CD4-positive, alpha-beta T cell treated with Interferon alpha-2 for 1 hour (primary cell): ENCODE results near the gene SLC30A2.

Experiments
- DNase-seq, 2 donors: peaks; one replicate each; pipeline ENCODE4 v3.0.0-alpha.2; 2020 to 2022

Gene SLC30A2

DNA sequence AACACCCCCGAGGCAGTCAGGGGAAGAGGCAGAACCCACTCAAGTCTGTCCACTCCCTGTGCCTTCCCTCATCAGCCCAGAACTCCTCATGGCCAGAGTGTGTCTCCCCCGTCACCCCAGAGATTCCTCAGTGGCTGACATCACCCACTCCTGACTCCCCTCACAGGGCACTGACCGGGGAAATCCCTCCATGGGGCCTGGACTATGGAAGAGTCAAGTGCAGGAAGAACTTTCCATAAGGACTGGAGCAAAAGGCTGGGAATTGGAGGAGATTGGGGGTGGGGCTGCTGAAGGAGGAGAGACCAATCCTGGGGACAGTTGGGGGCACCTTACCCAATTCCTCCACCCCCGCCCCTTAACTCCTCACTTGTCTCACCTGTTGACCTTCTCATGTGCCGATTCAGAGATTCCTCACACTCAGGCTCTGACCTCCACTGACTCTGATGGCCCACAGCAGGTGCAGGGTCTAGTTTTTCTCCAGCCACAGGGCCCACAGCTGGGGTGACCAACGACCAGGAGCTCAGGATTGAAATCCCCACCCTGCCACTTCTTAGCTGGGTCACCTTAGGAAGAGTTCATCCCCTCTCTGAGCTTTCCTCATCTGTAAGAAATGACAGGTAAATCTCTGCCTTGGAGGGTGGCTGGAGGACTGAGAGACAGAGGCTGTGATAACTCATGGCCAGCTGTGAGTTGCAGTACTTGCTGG, 24.8 kb downstream of the SLC30A2 start:
- no peak for DNase-seq

DNA sequence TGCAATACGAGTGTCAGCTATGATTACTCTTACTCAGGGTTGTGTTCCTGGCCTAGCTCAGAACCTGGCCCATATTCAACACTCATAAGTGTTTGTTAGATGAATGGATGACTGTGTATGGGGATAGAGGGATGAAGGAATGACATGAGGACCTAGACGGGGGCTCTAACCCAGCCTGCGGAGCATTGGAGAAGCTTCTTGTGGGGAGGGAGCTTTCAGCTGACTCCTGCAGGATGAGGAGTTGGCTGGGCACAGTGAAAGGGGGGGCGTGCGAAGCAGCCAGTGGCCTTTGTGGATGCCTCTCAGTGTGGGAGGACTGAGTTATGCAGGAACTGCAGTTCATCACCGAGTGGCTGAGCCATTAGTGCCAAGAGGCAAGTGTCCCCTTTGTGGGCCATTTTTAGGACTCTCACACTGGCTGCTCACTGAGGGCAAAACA, 25.6 kb downstream of the SLC30A2 start:
- no peak for DNase-seq

DNA sequence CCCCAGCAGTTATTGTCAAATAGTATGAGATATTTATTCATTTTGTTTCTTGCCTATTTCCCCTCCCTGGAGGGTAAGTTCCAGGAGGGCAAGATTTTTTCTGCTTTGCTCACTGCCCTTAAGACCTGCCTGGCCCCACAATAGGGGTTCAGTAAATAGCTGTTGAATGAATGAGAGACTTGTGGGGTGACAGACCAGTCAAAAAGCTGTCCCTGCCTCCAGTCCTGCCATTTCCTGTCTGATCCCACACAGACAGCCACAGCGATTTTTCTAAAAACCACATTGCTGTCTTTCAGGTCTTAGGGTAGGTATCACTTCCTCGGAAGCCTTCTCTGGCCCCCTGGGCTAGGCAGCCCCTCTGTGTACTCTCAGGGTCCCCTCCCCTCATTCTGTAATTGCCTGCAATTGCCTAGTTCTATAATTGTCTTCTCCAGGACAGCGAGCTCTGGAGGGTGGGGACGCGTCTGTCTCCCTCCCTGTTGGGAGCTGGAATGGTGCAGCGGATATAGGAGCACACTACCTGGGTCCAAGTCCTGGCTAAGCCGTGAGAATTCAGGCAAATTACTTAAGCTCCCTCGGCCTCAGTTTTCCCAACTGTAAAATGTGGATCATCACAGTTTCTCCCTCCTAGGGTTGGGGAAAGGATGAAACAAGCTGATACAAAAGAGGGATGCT, 26.1 kb downstream of the SLC30A2 start:
- no peak for DNase-seq

DNA sequence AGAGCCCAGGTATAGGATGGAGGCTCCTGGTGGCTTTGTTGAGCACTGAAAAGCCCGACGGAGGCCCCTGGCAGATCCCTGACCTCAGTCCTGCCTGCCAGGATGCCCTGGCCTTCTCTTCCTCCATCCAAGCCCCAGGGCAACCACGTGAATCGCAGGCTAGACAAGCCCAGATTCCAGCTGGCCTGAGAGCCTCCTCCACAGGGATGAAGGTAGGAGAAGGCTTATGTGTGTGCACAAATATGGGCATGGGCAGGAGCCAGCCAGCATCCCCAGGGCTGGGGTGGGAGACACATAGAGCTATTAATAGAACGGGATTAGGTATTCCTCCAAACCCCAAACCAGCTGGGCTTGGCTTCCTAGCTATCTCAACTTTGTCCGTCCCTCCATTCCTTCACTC, 28.3 kb downstream of the SLC30A2 start:
- no peak for DNase-seq

DNA sequence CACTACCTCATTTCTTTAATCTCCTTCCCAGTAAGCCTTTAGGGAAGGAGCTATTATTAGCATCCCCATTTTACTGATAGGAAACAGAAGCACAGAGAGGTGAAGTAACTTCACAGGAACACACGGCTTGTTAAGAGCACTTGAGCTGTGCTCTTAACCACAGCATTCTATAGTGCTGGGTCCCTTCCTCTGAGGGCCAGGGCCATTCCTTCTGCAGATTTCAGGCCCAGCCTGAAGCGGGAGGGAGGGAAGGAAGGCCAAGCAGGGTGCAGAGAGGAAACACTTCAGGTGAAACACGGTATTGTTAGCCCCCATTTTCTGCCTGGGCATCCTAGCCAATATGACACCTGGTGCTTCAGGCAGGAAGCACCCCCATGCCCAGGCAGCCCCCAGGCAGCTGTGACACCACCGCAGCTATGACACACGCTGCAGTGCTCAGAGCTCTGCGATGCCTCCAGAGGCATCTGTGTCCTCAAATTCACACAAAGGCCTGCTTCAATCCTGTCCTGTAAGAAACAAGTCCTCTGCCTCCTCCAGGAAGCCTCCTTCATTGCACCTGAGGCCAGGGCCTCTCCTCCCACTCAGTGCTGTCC, 28.9 kb downstream of the SLC30A2 start:
- no peak for DNase-seq

DNA sequence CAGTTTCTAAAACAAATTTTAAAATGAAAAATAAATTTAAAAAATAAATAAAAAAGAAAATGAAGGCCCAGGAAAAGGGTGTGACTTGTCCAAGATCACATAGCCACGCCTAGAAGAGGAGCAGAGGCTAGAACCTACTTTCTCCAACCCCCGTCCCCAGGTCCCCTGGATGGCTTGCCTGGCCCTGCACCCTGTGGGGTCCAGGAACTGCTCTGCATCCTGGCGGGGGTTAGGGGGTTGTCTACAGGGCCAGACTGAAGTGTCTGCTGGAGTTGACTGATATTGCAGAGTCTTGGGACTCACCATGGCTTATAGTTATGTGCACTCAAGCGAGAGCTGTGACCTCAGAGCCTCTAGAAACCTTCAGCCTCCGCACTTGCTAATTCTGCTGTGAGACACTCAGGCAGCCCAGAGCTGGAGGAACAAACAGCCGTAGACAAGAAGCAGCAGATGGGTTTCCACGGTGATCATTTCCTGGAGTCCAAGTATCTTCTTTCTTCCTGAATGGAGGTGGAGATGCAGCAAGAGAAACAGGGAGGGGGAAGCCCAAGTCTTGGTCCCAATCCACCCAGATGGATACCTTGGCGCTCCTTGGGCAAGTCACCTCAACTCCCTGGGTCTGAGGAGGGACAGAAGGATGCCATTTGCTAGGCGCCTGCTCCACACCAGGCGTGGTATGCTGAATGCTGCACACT, 29.5 kb downstream of the SLC30A2 start:
- no peak for DNase-seq

DNA sequence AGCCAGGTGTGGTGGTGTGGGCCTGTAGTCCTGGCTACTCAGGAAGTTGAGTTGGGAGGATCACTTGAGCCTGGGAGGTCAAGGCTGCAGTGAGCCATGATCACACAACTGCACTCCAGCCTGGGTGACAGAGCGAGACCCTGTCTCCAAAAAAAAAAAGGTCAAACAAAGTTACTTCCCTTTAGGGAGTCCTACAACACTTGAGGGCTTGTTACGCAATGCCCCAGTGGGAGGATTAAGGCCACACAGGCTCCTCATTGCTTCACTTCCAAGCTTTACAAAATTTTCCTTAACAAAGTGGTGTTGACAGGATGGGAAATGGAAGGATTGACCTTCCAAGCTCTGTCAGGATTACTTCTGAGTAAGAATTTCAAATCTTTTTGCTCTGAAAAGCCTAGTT, 30.6 kb downstream of the SLC30A2 start:
- DNase-seq: peak in 1 of 2 donors; percentile 24

DNA sequence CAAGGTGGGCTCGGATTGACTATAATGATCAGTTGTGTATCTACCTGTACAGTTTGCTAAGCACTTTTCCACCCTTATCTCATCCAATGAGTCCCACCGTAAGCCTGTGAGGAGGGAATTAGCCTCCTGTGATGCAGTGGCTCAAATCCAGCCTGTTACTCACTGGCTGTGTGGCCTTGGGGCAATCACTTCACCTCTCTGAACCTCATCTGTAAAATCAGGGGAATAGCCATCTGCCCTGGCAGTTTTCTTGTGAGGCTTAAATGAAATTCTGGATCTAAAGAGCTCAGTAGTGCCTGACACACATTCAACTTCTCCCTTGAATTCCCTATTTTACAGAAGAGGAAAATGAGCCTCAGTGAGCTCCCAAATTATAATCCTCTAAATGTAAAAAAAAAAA, 31.7 kb downstream of the SLC30A2 start:
- DNase-seq: no peak

DNA sequence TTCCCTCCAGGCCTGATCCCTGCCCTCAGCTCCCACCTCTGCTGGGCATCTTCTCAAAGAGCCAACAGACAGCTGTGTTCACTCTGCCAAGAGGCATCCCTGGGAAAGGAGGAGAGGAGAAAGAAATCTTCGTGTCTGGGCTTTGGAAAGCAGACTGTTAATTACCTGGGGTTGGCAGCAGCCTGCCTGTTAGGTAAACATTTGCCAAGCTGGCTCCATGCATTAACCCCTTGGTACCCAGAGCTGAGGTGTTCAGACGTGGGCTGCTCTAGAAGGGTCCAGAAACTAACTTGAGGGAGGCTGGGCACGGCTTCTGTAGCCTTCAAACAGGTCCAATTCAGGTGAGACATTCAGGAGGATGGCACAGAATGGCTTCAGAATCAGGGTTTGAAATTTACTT, 33.1 kb downstream of the SLC30A2 start:
- no peak for DNase-seq

DNA sequence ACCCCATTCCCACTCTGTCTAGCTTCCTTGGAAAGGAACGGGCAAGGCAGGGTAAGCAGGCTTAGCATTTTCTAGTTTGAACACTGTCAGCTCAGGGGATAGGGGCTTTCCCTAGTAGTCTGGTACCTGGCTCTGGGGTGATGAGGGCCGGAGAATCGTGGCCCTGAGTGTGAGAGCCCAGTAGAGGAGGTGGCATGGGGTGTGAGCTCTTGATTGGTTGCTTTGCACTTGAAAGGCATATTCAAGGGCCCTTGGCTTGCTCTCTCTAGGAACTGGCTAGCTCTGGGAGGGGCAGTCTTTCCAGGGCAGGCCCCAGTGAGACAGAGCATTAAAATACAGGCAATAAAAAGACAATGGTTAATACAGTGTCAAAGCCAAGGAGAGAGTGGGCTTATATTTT, 35.1 kb downstream of the SLC30A2 start:
- no peak for DNase-seq

DNA sequence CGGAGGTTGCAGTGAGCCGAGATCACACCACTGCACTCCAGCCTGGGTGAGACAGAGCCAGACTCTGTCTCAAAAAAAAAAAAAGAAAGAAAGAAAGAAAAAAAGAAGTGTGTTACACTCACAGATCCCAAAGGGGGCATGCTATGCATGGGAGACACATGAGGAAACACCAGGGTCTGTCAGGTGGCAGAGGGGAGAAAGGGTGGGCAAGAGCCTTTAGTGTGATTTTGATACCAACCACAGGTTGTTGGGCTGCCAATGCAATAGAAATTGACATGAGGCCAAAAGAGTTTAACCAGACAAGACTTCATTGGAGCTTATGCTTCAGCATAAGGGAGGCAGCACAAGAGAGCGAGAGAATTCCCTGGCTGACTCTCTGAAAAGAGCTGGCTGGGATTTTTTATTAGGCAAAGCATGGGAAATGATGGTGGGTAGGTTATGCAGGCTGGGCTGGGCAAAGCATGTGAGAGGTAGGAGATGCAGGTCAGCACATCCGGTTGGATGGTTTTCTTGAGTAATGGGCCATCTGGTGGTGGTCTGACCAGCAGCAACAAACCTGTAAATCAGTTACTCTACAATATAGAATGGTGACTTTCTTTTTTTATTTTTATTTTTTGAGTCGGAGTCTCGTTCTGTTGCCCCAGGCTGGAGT, 36.0 kb downstream of the SLC30A2 start:
- DNase-seq: no peak

DNA sequence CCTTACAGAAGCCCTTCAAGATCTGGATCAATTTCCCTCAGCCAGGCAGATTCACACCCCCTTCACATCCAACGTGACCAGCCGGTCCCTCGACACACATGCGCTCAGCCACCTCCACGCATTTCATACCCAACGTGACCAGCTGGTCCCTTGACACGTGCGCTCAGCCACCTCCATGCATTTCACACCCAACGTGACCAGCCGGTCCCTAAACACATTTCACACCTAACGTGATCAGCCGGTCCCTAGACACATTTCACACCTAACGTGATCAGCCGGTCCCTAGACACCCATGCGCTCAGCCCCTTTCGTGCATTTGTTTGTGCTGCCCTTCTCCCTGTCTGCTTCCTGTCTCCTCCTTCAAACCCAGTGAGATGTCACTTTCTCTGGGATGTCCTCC, 39.2 kb downstream of the SLC30A2 start:
- no peak for DNase-seq

DNA sequence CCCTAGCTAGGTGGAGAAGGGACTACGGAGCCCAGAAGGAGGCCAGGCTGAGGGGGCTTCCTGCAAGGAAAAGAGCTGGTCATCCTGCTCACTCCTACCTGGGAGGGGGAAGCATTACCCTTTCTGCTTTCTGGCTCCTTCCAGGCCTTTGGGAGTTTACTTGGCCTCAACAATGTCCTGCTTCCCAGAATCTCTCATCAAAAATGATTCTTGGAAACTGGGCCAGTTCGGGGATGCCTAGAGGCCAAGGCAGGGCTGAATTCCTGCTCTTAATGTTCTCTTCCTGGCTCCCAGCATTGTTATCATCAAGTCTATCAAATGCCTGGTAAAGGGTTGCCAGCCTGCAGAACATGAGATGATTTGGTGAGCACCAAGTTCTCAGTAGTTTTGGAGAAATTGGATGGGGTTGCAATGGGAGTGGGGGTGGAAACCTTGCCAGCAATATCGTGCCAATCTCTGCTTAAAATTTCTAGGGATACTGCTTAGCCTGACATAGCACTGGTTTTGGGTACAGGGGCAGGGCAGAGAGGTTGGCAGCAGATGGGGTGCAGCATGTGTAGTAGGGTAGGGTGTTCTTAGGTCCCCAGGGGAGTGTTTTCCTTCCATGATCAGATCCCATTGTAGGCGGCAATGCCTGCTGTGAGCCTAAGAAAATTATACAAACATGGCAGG, 40.3 kb downstream of the SLC30A2 start:
- DNase-seq: no peak

DNA sequence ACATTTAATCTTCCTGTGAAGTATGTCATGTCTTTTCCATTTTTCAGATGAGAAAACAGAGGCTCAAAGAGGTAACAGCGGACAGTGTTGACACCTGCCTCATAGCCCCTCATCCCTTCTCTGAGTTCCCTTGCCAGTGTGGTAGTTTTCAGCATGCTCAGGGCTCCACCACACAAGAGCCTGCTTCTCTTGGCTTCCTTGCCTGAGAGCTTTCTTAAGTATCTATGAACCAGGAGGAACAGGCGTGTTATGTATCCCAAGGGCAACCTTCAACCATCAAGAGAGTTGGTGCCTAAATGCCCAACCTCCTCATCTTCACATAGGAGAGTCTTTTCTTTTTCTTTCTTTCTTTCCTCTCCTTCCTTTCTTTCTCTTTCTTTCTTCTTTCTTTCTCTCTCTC, 42.2 kb downstream of the SLC30A2 start:
- DNase-seq: no peak

DNA sequence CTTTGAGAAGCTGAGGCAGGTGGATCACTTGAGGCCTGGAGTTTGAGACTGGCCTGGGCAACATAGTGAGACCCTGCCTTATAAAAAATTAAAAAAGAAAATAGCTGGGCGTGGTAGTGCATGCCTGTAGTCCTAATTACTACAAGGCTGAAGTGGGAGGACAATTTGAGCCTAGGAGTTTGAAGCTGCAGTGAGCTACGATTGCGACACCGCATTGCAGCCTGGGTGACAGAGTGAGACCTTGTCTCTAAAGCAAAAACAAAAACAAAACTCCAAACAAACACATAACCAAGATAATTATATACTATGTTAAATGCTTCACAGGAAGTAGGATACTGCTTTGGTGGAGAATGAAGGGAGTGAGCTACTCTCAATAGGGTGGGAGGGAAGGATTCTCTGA, 42.7 kb downstream of the SLC30A2 start:
- no peak for DNase-seq

DNA sequence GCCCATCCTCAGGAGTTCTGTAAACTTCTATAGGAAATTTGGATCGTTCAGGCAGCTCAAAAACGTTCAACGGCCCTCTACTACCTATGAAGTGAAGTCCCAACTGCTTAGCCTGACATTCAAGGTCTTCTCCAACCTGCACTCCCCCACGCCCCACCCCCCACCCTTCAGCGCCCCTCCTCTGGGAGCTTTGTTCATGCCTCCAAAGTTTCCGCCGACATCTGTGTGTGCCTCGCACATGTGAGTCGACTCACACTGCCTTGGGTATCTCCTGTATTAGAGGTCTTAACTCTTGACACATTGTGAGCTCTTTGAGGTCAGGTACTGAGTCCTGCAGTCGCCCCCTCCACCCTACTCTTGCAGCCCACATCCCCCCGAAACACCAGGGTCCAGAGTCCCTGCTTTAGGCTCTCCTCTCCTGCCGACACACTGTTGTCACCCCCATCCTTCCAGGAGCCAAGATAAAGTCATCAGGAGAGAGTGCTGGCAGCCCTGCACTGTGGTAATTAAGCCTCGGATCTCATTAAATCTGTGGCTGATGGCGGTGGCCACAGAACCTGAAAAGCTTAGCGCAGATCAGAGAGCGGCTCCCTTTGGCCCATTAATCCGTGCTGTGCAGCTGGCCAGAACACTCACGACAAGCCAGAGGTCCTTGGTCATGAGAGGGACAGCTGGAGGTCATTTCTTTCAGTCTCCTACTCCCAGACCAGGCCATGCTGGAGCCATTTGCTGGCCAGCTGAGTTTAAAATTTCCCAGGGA, 46.7 kb downstream of the SLC30A2 start:
- no peak for DNase-seq

DNA sequence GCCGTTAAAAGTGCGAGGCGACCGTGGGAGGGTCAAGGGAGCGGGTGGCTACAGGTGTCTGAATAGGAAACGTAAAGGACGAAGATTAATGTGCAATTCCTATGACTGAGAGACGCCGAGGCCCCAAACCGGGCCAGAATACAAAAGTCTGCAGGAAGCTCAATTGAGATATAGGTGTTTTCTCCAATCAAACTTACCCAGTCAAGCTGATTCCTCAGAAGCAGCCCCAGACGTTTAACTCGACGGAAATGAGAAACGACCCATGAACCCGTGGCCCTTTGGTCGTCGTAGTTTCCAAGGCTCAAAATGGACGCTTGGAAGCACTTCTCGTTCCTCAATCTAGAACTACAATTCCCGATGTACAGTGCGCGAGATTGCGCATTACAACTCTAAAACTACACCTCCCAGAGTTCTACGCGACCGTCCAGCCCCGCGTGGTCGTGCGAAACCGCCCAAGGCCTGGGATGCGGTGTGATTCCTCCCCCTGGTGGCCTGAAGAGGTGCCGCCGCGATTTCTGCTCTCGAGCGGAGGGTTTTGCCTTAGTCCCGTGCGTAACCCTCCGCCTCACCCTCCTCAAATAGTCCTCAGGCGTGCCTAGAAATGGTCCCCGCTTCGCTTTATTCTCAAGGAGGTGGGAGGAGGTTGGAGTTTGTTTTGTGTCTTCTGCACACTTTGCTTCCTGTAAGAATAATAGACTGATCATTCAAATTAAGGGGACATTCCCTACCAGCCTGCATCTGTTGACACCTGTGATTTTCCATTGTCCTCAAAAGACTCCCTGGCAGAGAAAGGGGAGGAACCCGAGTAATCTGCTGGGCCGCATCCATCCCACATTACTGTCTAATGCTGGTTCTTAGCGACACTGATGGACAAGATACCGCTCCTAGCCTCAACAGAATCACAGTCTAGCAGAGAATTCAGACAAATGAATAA, 47.8 kb downstream of the SLC30A2 start, which contains the start of gene PAFAH2:
TSS of gene PAFAH2 (minus strand) at position 236 of the 934 bp plus-strand sequence. CDS start 7,247 bp downstream, outside the sequence.
- DNase-seq: peak; percentile 98 to 99

DNA sequence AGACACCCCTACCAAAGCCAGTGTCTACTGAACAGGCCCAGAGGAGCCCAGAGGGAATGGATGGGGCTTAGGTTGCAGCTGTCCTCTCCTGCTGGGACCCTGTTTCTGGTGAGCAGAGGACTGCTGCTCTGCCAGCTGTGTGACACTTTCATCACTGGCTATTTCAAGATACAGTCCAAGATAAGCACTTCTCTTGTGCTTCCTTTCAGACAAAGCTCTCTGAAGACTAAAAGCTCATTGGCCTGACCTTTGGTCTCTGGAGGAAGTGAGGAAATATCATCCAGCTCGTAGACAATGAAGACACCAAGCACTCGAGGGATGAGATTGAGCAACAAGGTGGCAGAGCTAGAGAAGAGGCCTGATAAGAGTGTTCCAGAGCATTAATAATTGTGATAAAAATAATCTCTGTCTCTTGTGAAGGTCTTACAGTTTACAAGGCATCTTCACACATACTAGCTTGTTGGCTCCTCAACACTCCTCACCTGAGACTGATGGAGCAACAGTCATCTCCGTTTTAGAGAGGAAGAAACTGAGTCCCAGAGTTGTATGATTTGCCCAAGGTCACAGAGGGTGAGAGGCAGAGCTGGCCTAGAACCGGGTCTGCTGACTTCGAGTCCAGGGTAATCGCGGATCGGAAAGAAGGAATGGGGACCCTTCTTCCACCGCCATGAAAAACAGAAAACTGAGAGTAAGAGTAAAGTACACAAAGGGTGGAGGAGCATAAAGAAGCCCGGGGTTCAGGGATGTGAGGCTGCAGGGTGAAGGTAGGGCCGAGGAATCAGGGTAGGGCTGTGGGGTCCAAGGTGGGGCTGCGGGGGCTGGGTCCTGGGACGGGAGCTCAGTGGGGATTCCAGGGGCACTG, 48.7 kb downstream of the SLC30A2 start:
- DNase-seq: peak; percentile 30 to 32

DNA sequence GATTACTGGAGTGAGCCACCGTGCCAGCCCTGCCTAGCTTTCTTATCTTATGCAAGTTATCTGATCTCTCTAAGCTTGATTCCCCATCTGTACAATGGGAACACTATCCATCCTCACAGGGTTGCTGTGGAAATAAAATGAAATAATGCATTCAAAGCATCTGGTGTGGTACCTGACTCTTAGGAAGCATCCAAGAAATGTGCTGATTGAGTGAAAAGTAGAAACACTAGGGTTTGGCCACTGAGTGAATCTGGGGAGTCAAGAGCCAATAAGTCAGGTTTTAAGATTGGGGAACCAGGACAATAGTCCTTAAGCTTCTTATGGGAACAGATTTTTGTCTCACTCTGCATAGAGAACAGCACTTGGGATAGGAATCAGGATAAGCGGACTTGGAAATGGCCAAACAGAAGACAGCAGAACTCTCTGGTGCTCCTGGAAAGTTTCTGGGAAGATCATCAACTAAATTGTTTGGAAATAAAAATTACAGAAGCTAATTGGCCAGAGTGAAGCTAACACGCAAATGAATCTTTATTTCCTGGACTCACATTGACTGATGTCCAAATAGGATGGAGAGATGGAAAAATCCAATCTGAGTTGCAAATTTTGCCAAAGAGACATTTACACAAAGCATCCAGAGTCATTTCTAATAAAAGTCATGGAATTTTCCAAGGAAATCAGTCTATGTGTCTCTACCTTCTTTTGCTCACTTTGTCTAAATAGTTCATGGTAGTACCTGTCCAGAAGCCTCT, 51.3 kb downstream of the SLC30A2 start:
- DNase-seq: no peak
